PC-9 (cell line): ENCODE results near the gene KCTD6.

Experiments
- EZH2 ChIP-seq: fragments of 200-600 bp; sonication (generic); IDR thresholded peaks from 2 replicates; pipeline ENCODE4 v1.8.0; 2017; ENCODE audit warnings: antibody characterized with exemption, low read depth
- TF ChIP-seq, protein P1 (sequence below): fragments of 200-600 bp; sonication (generic); conservative IDR thresholded peaks from 2 replicates; pipeline ENCODE4 v1.6.1; 2017; ENCODE audit warnings: mixed run types, antibody characterized with exemption, mild to moderate bottlenecking, moderate library complexity

DNA sequence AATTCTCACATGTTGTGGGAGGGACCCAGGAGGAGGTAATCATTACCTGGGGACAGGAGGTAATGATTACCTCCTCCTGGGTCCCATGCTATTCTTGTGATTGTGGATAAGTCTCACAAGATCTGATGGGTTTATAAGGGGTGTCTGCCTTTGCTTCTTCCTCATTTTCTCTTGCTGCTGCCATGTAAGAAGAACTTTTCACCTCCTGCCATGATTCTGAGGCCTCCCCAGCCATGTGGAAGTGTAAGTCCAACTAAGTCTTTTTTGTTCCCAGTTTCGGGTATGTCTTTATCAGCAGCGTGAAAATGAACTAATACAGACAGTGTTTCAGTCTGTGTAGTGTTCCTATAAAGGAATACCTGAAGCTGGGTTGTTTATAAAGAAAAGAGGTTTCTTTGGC, 13.1 kb upstream of the KCTD6 start:
- TF ChIP-seq, protein P1, sequence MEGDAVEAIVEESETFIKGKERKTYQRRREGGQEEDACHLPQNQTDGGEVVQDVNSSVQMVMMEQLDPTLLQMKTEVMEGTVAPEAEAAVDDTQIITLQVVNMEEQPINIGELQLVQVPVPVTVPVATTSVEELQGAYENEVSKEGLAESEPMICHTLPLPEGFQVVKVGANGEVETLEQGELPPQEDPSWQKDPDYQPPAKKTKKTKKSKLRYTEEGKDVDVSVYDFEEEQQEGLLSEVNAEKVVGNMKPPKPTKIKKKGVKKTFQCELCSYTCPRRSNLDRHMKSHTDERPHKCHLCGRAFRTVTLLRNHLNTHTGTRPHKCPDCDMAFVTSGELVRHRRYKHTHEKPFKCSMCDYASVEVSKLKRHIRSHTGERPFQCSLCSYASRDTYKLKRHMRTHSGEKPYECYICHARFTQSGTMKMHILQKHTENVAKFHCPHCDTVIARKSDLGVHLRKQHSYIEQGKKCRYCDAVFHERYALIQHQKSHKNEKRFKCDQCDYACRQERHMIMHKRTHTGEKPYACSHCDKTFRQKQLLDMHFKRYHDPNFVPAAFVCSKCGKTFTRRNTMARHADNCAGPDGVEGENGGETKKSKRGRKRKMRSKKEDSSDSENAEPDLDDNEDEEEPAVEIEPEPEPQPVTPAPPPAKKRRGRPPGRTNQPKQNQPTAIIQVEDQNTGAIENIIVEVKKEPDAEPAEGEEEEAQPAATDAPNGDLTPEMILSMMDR: no peak
- no peak for TF ChIP-seq EZH2
